Mucosa of descending colon (tissue), 3 donors: Measurements from ENCODE around the gene GLCCI1. TPM values are rescaled to one million over a fixed set of nuclear protein-coding genes. Genes with fewer than 3 reads are reported as not detected.

Experiments used
- ATAC-seq: fragments of 200-7000 bp; cut with Tn5 transposase; one replicate; pipeline ENCODE4 v1.9.1; 2020; ENCODE audit warnings: mild to moderate bottlenecking, moderate library complexity
- DNase-seq, 3 donors: peaks; one replicate each; pipeline ENCODE4 v3.0.0-alpha.2; 2020
- H3K36me3 ChIP-seq: fragments of 200-600 bp; one replicate; pipeline ENCODE4 v1.8.0; 2021; ENCODE audit warnings: low read depth, mild to moderate bottlenecking
- H3K4me1 ChIP-seq: fragments of 200-600 bp; one replicate; pipeline ENCODE4 v1.8.0; 2021; ENCODE audit warnings: low read depth, mild to moderate bottlenecking
- H3K4me3 ChIP-seq: fragments of 200-600 bp; one replicate; pipeline ENCODE4 v1.8.0; 2021; ENCODE audit warnings: mild to moderate bottlenecking
- H3K9me3 ChIP-seq: fragments of 200-600 bp; one replicate; pipeline ENCODE4 v1.8.0; 2021; ENCODE audit warnings: mild to moderate bottlenecking
- intact Hi-C, 2 donors: fragments of 100-400 bp; cut with DNase I in 1 of 2; cut with micrococcal nuclease in 1 of 2; formaldehyde crosslinking; loops; one replicate each; pipeline versions ENCODE4 v1.11.0 to v1.11.1; 2022; cut with DNase I, micrococcal nuclease
- total RNA-seq, 3 donors: library from RNA; stranded (reverse); fragmentation: NEBNext Ultra II Directional in 2 of 3; extraction: Animal tissue kit (Norgen Biotek cat#: 25700) in 2 of 3; gene quantifications; one replicate each; pipeline versions ENCODE4 v1.2.1 to v1.2.4, GENCODE V29; 2021 to 2023
- TF ChIP-seq, protein P1 (sequence below): fragments of 200-600 bp; IDR thresholded peaks from one replicate; pipeline ENCODE4 v1.8.0; 2022; ENCODE audit warnings: antibody characterized with exemption, mild to moderate bottlenecking
- donor health status: DM: no; HTN: no; CAD: no; lungs with moderate emphysema.
- donor health status: DM: no; HTN: no; CAD: no.
- donor health status: DM: no; HTN: yes; CAD: no.

The GLCCI1 gene
- total RNA-seq, 3 donors from 2014 or later: 9.2 to 14.0 (median 12.3) TPM

DNA sequence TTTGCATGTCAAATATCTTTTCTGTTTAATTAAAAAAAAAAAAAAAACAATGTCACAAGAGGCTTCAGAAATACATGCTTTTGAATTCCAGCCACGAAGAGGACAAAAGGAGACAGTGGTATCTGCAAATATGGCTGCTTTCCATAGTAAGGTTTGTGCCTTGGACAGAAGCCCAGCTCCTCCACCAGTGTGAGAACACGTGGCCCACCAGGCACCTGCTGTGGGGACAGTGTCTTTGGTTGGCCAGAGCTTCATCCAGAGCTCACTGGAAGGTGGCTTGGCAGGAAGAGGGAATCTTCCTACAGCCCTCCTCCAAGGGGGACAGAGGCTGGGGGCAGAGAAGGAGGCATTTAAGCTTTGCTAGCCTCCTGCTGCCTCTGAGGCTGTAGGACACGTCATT is 144.6 kb downstream of the GLCCI1 start:
- ATAC-seq: no peak

DNA sequence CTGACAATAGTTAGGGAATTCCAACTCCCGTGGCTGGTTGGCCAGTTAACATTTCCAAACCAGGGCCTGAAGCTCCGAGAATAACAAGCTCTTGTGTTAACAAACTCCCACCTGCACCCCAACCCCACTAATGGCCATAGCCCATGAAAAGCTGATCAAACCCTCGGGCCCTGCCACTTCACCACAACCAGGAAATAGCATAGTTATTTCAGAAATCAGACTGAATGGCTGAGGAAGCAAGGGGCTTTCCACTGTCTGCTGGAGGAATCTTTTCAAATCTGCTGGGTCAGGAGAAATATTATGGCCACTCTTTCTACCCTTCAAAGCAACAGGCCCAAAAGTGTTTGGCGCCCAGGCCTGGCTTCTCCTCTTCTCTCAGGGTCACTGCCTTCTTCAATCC is 145.6 kb downstream of the GLCCI1 start:
- no peaks in the 10 kb centered on the region for H3K36me3 ChIP-seq
- H3K4me1 ChIP-seq: no peaks in the 10 kb centered on the region
- intact Hi-C loops: no loop called here
- ATAC-seq: no peak
- no peak for DNase-seq
- no peaks in the 10 kb centered on the region for H3K9me3 ChIP-seq
- TF ChIP-seq, protein P1, sequence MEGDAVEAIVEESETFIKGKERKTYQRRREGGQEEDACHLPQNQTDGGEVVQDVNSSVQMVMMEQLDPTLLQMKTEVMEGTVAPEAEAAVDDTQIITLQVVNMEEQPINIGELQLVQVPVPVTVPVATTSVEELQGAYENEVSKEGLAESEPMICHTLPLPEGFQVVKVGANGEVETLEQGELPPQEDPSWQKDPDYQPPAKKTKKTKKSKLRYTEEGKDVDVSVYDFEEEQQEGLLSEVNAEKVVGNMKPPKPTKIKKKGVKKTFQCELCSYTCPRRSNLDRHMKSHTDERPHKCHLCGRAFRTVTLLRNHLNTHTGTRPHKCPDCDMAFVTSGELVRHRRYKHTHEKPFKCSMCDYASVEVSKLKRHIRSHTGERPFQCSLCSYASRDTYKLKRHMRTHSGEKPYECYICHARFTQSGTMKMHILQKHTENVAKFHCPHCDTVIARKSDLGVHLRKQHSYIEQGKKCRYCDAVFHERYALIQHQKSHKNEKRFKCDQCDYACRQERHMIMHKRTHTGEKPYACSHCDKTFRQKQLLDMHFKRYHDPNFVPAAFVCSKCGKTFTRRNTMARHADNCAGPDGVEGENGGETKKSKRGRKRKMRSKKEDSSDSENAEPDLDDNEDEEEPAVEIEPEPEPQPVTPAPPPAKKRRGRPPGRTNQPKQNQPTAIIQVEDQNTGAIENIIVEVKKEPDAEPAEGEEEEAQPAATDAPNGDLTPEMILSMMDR: no peak
- no peak overlapping the region for H3K4me3 ChIP-seq

More for the DNA sequence above, 144.6 kb downstream of the GLCCI1 start:
- Histone ChIP-seq H3K9me3 (no peaks in the 10 kb centered on the region), H3K4me3 (no peak overlapping the region), H3K4me1 (no peaks in the 10 kb centered on the region), H3K36me3 (no peaks in the 10 kb centered on the region)
- no peak for DNase-seq
- TF ChIP-seq, protein P1: no peak
- intact Hi-C loops: no loop called here

DNA sequence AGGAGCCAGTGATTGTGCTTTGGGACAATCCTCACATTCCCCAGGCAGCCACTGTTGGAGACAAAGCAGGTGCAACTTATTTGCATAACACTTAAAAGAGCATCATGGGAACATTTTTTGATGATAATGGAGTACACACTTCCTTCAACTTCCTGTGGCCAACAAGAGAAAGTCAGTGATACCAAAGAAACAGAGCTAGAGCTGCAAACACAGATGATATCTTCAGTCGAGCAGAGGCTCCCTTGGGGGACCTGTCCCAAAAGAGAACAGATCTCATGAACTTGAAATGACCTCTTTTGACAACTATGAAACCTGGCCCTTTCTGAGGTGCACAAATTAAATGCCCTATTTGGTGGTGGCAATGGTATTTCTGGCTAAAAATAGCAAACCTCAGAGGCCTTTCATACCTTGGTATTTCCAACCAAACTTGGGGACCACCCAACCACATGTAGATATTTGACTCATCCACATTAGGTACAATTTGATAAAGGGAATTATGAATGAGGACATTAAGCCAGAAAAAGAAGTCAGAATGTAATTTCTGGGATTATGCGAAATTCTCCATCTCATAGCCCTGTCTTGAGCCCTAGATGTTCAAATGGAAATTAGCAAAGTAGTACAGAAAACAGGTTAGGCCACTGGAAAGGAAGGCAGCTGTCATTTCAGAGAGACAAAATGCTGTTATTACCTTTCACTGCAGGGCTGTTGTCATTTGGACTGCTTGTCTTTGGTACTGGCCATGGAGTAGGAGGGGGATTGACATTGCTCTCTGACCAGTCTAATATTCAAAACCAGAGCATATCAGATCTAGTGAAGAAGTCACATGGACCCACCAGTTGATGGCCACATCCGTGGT is 147.2 kb downstream of the GLCCI1 start:
- no peaks in the 10 kb centered on the region for H3K9me3 ChIP-seq
- no peaks in the 10 kb centered on the region for H3K4me1 ChIP-seq
- no peak for DNase-seq
- intact Hi-C loops: no loop called here
- TF ChIP-seq, protein P1: no peak
- H3K4me3 ChIP-seq: no peak overlapping the region
- peak; percentile 55 for ATAC-seq
- H3K36me3 ChIP-seq: no peaks in the 10 kb centered on the region

DNA sequence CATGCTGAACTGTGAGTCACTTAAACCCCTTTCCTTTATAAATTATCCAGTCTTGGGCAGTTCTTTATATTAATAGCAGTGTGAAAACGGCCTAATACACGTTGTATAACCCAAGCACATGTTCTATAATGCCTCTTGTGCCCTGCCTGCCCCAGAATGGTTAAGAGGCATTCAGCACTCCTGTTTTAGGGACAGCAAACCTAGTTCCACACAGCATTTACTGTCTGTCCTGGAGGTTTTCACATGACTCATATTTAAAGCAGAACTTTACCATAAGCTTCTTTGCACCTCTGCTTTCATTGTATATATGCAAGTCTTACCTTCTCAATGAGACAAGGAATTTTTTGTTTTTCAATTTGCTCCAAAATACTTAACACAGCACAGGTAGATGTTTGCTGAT is 148.6 kb downstream of the GLCCI1 start:
- no peak for DNase-seq
- Histone ChIP-seq H3K36me3 (no peaks in the 10 kb centered on the region), H3K4me3 (no peak overlapping the region), H3K4me1 (no peaks in the 10 kb centered on the region), H3K9me3 (no peaks in the 10 kb centered on the region)
- intact Hi-C loops: no loop called here
- TF ChIP-seq, protein P1: no peak
- no peak for ATAC-seq

DNA sequence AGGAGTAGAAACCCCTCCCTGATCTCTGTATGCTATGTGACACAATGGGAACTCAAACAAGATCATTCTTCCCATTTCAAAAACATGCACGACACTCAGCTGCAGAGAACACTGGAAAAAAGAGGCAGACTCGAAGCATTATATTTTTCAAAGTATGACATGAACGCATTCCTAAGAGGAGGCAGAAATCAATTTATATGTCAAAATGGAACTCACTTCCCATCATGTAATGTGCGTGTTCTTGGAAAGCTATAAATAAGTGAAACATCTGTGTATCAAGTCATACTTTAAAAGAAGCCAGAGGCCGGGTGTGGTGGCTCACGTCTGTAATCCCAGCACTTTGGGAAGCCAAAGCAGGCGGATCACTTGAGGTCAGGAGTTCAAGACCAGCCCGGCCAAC is 150.7 kb downstream of the GLCCI1 start:
- no peaks in the 10 kb centered on the region for H3K4me1 ChIP-seq
- TF ChIP-seq, protein P1: no peak
- H3K9me3 ChIP-seq: no peaks in the 10 kb centered on the region
- no peak for ATAC-seq
- intact Hi-C loops: no loop called here
- no peak overlapping the region for H3K4me3 ChIP-seq
- no peak for DNase-seq
- no peaks in the 10 kb centered on the region for H3K36me3 ChIP-seq
